HCEC 1CT (cell line): ENCODE data around the gene TRABD.
A peak's percentile ranks its signal among the peaks of the same experiment; 100 is the strongest.
"Not testable (repeated sequence)": the region's sequence is repeated elsewhere in the genome, so short reads cannot be mapped to it uniquely, and the experiment has no call there.

Source experiments
- DNase-seq: peaks from one replicate; pipeline ENCODE4 v3.0.0-alpha.2; 2017

Gene TRABD

DNA sequence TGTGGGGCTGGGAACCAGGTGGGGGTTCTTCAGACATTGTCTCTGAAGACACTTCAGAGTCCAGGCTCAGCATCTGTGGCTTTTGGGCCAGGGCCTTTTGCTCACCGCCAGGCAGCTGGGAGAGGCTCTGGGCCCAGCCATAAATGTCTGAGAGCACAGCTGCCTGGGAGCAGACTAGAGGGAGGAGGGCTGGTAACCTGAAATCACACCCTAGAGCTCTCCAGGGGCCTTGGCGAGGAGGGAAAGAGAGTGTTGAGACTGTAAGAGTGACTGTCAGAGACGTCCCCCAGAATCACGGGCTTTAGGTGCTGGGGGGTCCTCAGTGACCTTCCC is 4.1 kb downstream of the TRABD start:
- DNase-seq: no peak

DNA sequence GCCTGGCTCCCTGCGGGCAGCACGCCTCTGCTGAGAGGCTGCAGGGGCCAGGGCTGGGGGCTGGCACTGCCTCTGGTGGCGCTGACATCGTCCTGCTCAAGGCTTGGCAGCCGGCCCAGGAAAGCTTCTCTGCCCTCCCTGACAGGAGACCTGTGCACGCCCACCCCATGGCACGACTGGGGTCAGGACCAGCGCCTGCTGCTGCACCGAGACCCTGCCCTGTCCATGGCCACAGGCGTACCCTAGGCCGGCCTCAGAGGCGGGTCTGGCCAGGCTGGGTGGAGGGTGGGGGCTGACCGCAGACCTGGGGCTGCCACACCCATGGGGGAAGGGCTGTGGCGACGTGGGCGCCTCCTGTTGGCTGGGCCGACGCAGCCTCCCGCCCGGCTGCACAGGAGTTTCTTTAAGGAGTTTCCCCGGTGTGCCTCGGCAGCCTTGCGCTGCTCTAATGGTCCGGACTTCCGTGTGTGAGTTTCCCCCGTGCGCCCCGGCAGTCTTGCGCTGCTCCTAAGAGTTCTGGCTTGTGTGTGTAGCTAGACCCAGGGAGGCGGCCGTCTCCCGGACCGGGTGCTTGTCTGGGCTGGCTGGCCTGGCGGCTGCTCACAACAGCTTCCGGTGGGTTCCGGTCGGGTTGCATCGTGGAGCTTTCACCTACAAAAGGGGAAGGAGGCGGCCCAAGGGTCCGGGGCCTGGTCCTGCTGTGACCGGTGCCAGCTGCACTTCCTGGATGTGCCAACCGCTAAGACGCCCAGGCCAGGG is 4.6 kb downstream of the TRABD start:
- DNase-seq: no peak

DNA sequence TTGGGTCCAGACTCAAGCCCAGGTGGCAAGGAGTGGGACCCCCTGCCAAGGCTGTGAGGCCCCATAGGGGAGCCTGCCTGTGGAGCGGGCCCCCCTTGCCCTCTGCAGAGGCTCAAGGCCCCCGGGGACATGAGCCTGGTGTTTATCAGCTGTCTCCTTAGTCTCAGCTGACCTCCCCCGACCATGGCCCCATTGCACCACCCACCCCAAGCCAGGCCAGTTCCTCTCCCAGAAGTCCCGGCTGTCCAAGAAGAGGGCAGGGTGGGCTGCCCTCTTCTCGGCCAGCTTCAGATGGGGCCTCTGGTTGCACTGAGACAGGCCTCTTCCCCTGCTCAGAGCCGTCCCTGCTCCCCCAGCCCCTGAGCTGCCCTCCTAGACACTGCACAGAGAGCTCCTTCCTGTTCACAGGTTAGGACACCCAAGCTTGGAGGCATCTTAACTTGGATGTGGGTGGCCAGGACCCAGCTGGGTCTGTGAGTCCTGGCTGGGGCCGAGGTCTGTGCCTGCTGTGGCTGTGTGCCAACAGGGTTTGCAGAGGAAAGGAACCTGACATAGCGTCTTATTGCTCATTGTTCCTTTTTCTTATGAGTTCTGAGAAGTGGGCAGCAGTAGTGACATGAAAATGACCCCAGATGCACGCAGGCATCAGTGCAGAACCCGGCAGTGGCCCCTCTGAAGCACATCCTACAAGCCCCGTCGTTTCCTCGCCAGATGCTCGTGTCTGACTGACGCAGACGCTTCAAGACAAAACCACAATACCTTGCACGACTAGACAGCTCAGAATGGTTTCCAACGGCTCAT is 5.4 kb downstream of the TRABD start:
- no peak for DNase-seq

DNA sequence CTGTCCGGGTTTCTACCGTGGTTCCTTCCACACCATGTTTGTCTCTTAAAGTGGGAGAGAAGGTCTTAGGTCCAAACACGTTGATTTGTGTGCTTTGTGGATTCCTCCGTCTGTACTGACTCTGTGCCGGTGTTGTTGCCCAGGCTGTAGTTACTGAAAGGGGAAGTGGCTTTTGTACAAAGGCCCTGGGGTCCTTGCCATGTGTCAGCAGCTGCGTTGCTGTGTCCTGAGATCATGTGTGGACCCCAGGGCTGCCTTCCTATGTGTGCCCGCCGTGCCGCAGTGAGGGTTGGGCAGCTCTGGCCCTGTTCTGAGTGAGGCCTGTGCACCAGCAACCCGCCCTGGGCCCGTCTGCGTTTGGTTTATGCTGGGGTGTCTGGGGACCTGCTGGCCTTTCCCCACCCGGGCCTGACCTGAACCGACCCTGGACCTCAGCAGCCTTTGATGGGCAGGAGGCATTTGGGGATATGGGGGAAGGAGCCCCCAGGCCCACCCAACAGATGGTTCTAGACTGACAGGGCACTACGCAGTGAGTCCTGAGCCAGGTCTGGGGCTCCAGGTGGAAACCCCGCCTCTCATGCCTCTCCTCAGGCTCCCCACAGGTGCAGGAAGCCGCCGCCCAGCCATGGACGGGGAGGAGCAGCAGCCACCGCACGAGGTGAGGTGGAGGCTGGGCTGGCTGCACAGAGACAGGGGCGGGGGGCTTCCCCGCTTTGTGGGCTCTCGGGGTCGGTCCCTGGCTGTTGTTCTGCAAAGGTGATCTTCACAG is 6.9 kb downstream of the TRABD start:
- DNase-seq: no peak

DNA sequence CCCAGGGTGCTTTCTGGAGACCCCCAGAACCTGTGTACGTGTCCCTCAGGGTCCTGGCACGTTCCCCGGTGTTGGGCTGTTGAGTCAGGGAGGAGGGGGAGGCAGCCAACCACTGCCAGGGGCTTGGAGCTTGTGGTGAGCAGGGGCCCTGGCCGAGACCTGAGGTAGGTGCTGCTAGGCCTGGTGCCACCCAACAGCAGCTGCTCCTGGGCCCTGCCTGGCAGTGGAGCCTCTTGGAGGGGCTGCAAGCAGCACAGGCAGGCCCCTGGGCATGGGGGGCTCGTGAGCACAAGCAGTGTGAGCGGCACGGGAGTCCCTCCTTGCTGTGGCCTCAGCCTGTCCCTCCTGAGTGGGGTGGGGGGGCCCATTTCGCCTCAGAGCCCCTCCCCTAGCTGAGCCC is 7.9 kb downstream of the TRABD start:
- no peak for DNase-seq

DNA sequence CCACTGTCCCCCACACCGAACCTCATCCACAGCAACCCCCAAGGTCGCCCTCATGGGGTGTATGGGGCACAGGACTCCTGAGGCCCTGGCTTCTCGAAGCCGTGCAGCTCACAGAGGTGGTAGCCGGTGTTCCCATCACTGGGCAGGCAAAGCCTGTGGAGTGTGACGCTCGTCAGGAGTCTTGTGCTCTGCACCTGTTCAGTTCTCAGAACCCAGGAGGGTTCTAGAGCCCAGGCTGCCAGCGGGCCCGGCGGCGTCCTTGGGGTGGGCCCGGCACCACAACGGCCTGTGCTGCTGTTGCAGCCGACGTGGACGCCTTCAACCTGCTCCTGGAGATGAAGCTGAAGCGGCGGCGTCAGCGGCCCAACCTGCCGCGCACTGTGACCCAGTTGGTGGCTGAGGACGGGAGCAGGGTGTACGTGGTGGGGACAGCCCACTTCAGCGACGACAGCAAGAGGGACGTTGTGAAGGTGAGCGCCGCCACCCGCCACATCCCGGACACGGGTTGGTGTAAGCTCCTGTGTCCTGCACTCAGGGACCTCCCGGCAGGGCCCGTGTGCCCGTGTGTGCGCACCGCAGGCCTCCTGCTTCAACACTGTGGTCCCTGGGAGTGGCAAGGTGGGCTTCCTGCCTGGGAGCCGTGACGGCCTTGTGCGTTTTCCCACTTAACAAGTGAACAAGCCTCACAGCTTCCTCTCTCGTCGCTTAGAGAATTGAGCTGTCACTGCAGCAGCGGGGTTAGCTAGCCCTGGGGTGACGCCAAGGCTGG is 8.5 kb downstream of the TRABD start:
- no peak for DNase-seq

DNA sequence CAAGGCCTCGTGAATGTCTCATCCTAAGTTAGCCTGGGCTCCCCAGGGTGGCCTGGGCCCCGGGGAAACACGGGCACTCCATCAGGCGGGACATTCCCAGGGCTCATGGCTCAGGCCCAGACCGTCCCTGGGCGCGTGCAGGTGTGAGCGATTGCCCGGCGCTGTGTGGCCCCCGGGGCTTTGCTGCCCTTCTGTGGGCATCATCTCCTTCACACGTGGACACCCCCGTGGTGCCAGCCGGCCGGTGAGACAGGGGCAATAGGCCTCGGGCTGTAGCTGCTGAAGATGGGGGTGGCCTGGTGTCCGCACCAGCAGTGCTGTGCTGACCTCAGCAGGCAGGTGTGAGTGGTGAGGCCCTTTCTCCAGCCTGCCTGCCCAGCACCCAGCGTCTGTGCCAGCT is 10.5 kb downstream of the TRABD start:
- no peak for DNase-seq

DNA sequence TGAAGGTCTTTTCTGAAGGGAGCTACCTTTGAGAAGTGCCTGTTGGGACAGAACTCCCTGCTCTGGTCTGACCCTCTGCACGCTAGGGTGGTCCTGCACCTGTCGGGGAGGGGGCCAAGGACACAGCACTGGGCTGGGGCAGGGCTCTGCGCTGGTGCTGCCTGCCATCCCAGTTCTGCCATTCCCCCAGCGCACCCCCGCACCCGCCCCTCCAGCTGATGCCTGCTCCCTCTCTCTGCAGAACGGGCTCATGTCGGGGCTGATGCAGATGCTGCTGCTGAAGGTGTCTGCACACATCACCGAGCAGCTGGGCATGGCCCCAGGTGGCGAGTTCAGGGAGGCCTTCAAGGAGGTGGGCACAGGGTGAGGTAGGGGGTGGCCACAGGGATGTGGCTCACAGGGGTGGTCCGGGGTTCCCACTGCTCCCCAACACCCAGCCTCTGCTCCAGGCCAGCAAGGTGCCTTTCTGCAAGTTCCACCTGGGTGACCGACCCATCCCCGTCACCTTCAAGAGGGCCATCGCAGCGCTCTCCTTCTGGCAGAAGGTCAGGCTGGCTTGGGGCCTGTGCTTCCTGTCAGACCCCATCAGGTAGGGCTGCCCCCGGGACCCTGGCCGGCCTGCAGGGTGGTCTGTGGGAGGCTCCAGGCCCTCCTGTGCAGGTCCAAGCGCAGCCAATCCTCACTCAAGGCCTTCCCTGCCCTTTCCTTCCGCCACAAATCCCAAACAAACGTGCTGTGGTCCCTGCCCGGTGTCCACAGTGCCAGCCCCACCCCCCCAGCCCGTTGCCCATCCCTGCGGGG is 11.5 kb downstream of the TRABD start:
- no peak for DNase-seq

DNA sequence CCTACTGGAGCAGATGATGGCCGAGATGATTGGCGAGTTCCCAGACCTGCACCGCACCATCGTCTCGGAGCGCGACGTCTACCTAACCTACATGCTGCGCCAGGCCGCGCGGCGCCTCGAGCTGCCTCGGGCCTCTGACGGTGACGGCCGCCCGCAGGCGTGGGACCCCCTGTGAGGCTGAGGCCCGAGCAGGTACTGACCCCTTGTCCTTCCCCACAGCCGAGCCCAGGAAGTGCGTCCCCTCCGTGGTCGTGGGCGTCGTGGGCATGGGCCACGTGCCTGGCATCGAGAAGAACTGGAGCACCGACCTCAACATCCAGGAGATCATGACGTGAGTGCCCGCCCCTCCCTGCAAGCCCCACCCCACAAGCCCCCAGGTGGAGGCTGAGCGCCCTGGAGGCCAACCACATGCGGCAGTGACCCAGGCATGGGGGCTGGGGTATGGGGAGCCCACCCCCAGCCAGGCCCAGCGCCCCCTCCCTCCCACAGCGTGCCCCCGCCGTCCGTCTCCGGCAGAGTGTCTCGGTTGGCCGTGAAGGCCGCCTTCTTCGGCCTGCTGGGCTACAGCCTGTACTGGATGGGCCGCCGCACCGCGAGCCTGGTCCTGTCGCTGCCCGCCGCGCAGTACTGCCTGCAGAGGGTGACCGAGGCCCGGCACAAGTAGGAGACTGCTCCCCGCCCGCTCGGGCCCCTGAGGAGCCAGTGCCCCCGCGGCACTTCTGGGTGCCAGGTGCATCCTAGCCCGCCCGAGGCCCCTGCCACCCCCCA is 12.3 kb downstream of the TRABD start:
- DNase-seq: no peak

DNA sequence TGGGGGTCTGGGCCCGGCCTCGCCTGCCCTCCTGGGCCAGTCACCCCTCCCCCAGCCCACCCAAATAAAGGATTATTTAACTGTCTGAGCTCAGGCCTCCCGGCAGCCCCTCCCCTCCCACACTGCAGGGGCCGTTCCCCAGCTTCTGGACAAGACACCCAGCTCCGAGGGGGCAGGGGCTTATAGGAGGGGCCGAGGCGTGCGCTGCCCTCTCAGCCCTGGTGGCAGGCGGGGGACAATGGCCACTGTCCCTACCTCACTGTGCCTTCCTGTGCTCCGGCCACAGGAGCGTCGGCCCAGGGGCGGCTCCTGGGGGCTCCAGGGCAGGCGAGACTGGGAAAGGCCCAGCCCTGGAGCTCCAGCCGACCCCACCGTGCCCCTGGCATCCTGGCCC is 12.9 kb downstream of the TRABD start:
- no peak for DNase-seq

DNA sequence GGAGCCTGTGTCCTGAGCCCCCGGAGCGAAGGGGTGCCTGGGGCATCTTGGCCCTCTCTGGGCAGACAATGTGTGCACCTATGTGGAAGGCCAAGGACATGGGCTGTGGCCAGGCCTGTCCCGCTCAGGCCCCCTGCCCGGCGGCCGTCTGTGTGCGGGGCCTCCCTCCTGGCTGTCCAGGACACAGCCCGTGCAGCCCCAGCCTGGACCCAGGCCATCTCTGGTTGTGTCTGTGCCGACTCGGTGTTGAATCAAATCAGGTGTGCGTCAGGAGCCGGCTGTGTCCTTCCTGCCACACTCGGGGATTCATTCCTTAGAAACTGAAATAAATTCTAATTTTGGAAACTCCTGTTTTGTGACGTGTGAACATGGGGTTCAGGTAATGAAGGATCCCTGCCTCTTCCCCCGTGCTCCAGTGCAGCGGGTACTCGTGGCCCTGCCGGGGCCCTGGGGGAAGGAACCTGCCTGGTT is 13.6 kb downstream of the TRABD start:
- no peak for DNase-seq

DNA sequence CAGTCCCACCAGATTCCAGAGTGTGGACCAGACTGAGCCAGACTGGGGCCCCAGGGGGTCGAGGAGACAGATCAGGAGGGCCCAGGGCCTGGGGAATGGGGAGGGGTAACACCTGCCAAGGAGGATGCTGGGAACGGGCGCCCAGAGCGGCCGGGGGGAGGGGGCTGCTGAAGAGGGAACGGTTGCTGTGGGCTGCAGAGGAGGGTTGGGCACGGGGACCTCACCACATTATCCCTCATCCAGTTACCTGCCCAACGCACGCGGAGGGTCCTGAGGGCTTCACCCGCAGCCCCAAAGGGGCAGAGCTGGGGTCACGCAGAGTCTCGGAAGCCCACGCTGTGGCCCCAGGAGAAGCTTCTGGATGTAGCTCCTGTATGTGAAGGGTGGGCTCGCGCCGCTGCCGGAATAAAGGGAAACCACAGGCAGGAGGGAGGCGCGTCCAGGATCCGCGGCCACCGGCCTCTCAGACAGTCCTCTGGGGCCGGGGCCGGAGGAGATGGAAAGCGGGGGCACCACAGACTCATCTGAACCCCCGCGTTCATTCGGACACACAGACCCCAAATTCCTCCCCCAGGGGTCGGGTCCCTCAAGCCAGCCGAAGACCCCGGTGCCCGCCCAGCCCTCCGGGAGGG is 14.2 kb downstream of the TRABD start:
- DNase-seq: no peak

DNA sequence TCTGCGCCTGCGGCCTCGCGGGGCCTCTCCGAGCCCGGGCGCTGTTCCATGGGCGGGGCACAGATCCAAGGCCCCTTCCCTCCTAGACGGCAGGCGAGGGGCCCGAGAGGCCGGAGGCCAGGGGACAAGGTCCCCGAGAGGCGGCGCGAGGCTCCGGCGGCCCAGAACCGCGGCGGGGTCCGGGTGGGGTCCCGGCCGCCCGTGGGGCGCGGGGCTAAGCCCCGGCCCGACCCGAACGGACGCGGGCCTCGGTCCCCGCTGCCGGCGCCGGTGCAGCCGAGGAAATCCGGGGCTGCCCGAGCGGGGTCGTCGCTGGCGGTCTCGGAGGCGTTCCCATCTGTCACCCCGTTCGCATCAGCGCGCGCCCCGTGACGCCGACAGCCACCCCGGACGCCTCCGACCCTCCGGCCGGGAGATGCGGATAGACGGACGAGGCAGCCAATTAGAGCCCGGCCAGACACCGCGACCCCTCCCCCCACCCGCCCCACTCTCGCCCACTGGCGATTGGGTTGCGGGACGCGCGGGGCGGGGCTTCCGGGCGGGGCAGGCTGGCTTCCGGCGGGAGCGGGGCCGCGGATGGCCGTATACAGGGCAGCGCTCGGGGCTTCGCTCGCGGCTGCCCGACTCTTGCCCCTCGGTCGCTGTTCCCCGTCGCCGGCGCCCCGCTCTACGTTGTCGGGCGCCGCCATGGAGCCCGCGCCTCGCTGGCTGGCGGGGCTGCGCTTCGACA is 14.9 kb downstream of the TRABD start, which contains the start of gene SELENOO:
SELENOO (plus strand) TSS at position 551 of the 730 bp plus-strand sequence; CDS start at position 577, 26 bp downstream.
- peak; percentile 83 for DNase-seq

DNA sequence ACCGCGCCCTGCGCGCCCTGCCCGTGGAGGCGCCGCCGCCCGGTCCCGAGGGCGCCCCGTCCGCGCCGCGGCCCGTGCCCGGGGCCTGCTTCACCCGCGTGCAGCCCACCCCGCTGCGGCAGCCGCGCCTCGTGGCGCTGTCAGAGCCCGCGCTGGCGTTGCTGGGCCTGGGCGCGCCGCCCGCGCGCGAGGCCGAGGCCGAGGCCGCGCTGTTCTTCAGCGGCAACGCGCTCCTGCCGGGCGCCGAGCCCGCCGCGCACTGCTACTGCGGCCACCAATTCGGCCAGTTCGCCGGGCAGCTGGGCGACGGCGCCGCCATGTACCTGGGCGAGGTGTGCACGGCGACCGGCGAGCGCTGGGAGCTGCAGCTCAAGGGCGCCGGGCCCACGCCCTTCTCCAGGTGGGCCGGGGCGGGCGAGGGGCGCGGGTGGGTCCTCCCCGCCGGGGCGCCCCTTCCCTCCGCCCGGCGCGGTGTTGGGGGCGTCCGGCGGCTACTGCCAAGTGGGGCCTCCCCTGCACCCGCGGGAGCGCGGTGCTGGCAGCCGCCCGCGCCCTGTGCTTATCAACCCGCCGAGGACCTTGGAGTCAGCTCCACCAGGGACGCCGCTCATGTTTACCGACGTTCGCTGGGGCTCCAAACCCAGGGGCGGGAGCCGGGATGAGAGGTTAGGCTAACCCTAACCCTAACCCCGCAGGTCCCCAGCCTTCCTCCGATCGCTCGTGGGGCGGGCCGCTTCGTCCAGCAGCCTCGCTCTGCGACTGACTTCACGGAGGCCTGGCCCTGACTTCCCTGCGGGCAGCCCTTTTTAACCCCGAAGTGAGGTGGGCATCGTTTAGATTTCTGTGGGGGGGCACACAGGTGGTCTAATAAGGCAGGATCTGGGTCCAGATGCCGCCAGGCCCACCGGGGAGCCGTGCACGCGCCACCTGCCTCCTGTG is 15.7 kb downstream of the TRABD start:
- peak; percentile 17 for DNase-seq

DNA sequence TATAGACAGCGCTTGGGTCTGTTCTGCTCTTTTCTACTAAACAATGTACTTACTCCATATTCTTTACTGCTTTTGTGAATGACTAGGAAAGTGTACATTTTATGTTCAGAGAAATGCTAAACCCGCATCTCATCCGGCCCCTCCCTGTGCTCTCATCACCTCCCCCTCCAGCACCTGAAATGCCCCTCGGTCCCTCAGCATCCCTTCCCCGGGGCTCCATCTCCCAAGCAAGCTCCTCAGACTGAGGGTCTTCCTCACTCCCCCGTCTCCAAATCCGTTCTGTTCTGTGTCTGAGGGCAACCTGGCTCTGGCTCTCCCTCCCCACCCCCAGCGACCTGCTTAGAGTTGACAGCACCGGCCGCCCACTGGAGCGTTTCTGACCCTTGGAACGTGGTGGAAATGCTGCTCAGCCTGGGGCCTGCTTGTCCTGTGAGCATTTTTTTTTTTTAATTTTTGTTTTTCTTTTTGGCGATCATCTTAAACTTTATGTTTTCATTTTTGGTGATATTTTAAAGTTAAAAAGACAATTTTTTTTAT is 16.5 kb downstream of the TRABD start:
- no peak for DNase-seq

DNA sequence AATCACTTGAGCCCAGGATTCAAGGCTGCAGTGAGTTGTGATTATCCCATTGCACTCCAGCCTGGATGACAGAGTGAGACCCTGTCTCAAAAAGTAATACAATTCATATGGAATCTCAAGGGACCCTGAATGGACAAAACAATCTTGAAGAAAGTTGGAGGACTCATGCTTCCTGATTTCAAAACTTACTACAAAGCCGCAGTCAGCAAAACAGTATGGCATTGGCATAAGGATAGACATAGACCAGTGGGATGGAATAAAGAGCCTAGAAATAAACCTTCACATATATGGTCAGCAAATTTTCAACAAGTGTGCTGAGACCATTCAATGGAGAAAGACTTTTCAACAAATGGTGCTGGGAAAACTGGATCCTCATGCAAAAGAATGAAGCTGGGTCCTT is 17.6 kb downstream of the TRABD start:
- no peak for DNase-seq

DNA sequence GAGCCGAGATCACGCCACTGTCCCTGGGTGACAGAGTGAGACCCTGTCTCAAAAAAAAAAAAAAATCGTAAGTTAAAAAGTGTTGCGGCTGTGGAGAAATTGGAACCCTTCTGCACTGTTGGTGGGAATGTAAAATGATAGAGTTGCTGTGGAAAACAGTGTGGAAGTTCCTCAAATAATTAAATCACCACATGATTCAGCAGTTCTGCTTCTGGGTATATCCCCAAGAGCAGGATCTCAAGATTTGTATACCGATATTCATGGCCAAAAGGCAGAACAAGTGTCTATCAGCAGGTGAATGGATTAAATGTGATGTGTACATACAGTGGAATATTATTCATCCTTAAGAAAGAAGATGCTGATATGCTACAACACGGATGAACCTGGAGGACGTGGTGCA is 18.9 kb downstream of the TRABD start:
- no peak for DNase-seq

DNA sequence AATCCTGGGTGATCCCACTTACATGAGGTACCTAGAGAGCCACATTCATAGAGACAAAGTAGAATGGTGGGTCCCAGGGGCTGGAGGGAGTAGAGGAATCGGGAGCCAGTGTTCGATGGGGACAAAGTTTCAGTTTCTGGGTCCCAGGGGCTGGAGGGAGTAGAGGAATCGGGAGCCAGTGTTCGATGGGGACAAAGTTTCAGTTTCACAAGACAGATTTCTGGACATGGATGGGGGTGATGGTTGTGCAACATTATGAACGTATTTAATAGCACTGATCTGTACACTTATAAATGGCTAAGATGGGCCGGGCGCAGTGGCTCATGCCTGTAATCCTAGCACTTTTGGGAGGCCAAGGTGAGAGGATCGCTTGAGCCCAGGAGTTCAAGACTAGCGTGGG is 19.3 kb downstream of the TRABD start:
- not testable (repeated sequence) for DNase-seq
